HL-60 (cell line): ENCODE measurements around the gene PMEL.
A peak's percentile ranks its signal among the peaks of the same experiment; 100 is the strongest.
"Not testable (repeated sequence)": the region's sequence is repeated elsewhere in the genome, so short reads cannot be mapped to it uniquely, and the experiment has no call there.

ENCODE experiments used
- DNase-seq, 2 experiments: peaks; one replicate each; pipeline ENCODE4 v3.0.0-alpha.2; 2010 to 2020; ENCODE audit warnings: low read depth in 1 of 2, low spot score in 1 of 2
- H3K27ac ChIP-seq: fragments of 250-450 bp; sonication (Bioruptor Pico); replicated peaks from 2 replicates; pipeline ENCODE4 v1.5.1; 2020; ENCODE audit warnings: mild to moderate bottlenecking, moderate library complexity
- H3K27me3 ChIP-seq: fragments of 250-450 bp; sonication (Bioruptor Pico); 2 replicates; pipeline ENCODE4 v1.5.1; 2021; ENCODE audit warnings: mild to moderate bottlenecking, moderate library complexity; ENCODE audit not compliant: insufficient read depth, poor library complexity, severe bottlenecking
- H3K4me3 ChIP-seq: replicated peaks from 2 replicates; pipeline ENCODE4 v1.5.1; 2011; ENCODE audit warnings: mild to moderate bottlenecking, control low read depth, low read length; ENCODE audit not compliant: insufficient read depth
- CTCF ChIP-seq: IDR thresholded peaks from one replicate; pipeline ENCODE4 v1.5.1; 2011; ENCODE audit warnings: low read length, control low read depth, inconsistent platforms; ENCODE audit not compliant: insufficient read depth
- GABPA ChIP-seq: IDR thresholded peaks from 2 replicates; pipeline ENCODE4 v1.6.1; 2012; ENCODE audit warnings: low read depth
- POLR2AphosphoS5 ChIP-seq: IDR thresholded peaks from 2 replicates; pipeline ENCODE4 v1.6.1; 2012; ENCODE audit warnings: low read depth
- REST ChIP-seq: IDR thresholded peaks from 2 replicates; pipeline ENCODE4 v1.6.1; 2012; ENCODE audit warnings: low read depth; ENCODE audit not compliant: insufficient replicate concordance
- SPI1 ChIP-seq: IDR thresholded peaks from 2 replicates; pipeline ENCODE4 v1.6.1; 2012; ENCODE audit warnings: low read depth, mild to moderate bottlenecking, borderline replicate concordance

PMEL gene

DNA sequence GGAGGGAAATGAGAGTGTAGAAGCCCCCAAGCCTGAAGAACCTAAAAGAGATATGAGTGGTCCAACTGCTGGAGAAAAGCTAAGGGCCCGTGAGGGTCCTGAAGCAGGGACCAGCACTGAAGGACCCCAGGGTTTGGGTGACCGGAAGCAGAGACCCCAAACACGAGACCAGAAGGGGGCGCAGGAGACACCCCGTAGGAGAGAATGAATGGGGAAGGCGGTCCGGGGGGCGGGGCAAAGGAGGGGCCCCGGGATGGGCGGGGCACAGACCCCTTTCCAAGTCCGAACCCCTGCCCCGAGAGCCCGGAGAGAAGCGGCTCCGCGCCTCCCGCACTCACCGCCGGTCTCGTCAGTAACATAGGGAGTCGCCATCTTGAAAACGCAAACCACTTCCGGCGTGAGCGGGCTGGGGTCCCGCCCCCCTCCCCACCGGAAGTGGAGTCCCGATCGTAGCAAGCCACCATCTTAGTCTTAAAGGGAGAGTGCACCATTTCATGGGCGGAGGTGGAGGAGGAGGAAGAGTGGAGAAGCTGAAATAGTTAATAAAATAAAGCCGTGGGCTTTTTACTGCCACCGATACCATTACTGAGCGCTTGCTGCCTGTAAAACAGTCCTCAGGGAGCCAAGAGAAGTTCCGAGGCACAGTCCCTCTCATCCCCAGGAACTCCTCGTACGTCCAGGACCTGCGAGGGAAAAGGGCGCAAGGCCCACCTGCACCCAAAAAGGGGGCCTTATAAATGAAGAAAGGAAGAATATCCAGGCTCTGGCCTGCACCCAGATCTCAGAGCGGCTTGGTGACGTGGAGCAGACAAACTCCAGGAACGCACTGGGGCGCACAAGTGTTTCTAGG, 38.9 kb downstream of the PMEL start:
- peak; percentile 82 for TF ChIP-seq GABPA
- TF ChIP-seq CTCF: peak; percentile 19
- no peak for TF ChIP-seq SPI1
- peak; percentile 19 for TF ChIP-seq REST
- peak; percentile 49 for TF ChIP-seq POLR2AphosphoS5
- H3K27me3 ChIP-seq: no peaks in the 10 kb centered on the region
- H3K4me3 ChIP-seq: peak overlapping the region; percentile 77
- DNase-seq: peak; percentile 88 to 91
- H3K27ac ChIP-seq: peak overlapping the region; percentile 93

DNA sequence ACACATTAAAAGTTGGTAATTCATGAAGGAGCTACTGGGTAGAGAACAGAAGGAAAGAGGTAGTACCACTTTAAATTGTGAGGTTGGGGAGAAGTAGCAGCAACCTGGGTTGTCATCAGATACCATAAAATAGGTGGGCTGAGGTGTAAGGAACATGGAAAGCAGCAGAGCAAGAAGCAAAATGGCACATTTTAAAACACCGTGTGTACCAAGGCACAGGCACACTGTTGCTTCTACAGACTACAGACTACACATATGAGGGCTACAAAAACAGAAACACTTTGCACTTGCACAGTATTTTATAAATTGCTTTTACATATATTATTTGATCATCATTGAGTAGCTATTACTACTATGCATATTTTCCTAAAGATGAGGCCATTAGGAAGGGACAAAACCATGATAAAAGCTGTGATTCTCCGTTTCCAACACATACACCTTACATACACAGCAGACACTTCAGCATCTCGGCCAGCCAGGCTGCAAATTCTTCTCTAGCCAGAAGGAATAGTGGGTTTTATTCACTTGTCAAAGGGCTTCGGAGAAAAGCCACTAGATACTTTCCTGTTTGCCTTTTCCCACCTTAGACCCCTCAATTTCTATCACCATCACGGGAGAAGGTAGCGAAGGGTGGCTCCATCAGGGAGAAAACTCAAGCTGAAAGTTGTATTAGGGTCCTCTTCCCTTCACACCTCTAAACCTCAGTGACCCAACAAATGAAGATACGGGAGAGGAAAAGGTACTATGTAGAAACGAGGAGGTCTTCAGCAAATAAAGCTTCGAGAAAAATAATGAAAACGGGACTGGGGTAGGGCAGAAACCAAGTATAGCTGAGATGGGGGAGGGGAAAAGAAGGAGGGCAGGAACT, 39.7 kb downstream of the PMEL start:
- H3K4me3 ChIP-seq: peak overlapping the region; percentile 77
- DNase-seq: no peak
- no peak for TF ChIP-seq CTCF
- H3K27ac ChIP-seq: peak overlapping the region; percentile 93
- H3K27me3 ChIP-seq: no peaks in the 10 kb centered on the region

DNA sequence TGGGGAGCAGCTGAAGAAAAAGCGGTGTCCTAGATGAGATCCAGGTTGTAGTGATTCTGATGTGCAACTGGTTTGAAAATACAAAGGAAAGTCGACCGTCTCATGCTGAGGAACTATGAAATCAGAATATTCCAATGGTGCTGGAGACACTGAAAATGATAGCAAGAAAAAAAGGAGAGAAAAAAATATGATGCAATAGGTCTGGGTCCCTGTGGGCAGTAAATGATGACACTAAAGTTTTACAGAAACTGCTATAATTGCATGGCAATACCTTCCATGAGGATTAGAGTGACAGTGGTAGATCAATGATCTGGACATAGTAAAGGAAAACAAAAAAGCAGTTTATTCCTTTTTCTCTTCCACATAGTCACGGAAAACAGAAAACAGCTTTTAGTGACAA, 40.5 kb downstream of the PMEL start:
- no peak overlapping the region for H3K4me3 ChIP-seq
- DNase-seq: no peak

GRCh38 chr12:55923648-55924047, 42.2 kb downstream of the PMEL start:
- not testable (repeated sequence) for H3K27me3 ChIP-seq, H3K27ac ChIP-seq, H3K4me3 ChIP-seq, DNase-seq

More for the DNA sequence above, 40.5 kb downstream of the PMEL start:
- Histone ChIP-seq H3K27ac (peak overlapping the region; percentile 93; the same call in 1 of the 2 replicates), H3K27me3 (no peaks in the 10 kb centered on the region)
- TF ChIP-seq GABPA (no peak), CTCF (no peak), REST (no peak), SPI1 (no peak), POLR2AphosphoS5 (no peak)
